NCI-H82 (cell line): ENCODE data around the gene IL32.
A peak's percentile ranks its signal among the peaks of the same experiment; 100 is the strongest.

Source experiments
- DNase-seq: peaks from one replicate; lab custom pipeline; 2025; lab: John Stamatoyannopoulos, UW

The IL32 gene

DNA sequence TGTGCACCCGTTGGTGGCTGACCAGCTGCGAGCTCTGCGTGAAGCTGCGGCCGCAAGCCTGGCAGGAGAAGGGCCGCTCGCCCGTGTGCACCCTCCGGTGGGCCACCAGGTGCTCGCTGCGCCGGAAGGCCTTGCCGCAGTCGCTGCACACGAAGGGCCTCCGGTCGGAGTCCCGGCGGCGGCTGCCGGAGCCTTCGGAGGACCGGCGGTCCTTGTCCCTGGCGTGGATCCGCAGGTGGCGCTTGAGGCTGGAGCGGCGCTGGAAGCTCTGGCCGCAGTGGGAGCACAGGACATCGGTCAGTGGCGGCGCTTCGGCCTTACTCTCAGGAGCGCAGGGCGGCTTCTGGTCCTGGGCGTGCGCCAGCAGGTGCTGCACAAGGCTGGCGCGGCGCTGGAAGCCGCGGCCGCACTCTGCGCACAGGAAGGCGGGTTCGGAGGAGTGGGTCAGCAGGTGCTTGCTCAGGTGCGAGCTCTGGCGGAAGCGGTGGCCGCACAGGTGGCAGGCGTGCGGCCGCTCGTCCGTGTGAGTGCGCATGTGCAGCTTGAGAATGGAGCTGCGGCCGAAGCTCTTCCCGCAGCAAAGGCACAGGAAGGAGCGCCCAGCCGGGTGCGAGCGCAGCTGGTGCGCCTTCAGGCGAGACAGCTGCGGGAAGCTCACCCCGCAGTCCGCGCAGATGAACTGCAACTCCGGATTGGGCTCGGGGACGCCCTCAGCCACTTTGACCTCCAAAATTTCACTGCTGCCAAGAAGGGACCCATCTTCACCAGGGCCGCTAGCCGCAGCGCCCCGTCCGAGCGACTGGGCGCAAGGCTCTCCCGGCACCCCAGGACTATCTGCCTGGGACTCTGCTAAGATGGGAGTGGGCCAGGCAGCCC is 24.5 kb downstream of the IL32 start:
- peak; percentile 26 for DNase-seq

DNA sequence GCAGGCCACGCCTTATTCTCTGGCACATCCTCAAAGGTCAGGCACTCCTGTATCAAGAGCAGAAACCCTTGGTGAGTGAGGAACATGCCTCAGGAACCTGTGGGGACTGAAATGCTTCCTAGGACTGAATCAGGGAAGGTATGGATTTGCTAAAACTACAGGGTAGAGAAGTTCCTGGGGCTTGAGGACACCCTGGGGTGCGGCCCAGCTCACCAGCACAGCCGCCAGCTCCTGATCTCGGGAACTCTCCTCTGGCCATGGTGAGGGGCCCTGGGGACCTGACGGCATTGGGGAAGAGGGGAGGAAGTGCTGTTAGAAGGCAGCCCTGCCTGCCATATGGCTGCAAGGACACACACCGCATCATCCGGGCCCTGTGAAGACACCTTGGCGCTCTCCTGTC is 26.1 kb downstream of the IL32 start:
- DNase-seq = no peak

DNA sequence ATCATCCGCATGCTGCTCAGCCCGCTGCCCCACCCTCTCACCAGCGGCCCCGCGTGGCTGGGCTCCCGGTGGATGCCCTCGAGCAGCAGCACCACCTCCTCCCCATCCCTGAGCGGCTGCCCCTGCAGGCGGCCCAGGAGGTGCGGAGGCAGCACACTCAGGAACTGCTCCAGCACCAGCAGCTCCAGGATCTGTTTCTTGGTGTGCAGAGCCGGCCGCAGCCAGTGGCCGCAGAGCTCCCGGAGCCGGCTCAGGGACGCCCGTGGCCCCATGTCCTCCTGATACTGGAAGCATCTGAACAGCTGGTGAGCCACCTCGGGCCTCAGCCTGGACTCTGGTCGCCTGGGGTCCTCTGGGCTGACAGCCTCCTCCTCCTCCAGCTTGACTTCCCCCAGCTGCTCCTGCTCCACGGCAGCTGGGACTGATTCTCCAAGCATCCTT is 27.1 kb downstream of the IL32 start:
- peak; percentile 38 for DNase-seq

DNA sequence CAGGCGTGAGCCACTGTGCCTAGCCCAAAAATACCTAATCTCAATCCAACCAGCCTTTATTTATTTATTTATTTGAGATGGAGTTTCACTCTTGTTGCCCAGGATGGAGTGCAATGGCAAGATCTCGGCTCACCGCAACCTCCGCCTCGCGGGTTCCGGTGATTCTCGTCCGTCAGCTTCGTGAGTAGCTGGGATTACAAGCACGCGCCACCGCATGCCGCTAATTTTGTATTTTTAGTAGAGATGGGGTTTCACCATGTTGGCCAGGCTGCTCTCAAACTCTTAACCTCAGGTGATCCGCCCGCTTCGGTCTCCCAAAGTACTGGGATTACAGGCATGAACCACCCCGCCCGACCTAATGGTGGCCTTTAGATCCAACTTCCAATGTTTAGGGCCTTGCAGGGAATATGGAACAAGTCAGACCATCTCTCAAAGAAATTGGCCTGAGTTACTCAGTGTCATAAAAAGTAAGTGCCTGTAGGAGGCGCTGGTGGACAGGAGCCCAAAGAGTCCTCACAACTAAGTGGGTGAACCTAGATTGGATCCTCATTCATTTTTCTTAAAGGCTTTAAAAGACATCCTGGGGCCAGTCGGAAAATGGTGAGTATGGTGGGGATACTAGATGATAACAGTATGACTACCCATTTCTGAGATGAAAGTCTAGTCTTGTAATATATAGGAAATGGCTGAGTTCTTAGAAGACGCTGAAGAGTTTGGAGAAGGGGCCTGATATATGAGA is 29.0 kb downstream of the IL32 start:
- peak; percentile 67 for DNase-seq

DNA sequence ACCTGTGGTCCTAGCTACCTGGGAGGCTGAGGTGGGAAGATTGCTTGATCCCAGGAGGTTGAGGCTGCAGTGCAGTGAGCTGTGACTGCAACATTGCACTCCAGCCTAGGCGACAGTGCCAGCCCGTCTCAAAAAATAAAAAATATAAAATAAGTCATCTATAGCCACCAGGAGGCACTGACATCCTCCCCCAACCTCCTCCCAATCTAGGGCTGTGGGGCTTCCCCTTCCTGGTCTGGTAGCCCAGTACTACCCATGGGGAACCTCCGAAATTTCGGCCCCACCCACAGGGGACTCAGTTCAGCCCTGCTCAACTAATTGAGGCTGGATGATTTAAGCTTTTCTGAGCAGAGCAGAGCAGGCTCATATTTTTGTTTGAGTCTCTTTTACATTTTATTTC is 30.4 kb downstream of the IL32 start:
- DNase-seq = peak; percentile 21

DNA sequence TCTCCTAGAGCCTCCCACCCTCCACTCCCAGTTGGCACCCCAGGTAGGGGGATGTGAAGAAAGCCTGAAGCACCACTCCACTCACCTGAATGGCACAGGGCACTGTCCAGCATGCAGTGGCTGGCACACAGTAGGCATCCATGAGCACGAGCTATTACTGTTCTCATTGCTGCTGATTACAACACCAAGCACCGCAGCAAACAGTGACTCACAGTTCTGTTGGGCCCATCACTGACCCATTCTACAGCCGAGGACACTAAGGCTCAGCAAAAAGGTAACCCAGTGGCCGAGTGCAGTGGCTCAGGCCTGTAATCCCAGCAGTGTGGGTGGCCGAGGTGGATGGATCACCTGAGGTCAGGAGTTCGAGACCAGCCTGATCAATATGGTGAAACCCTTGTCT is 30.9 kb downstream of the IL32 start:
- DNase-seq = no peak

DNA sequence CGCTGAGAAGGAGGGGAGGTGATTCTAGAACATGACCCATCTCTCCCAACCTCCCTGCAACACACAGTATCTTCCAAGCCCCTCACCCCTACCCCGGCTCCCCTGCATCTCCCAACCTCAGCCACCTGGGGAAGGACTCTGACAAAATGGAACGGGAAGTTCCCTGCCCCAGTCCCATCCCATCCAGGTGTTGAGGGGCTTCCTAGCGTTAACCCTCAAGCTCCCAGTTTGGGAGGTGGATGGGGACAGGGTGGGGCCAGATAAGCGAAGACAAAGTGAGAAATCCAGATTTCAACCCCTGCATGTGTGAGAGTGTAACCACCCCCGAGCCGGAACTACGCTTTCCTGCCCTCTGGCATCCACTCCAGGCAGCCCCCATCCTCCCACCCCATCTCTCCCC is 31.8 kb downstream of the IL32 start:
- DNase-seq = no peak

DNA sequence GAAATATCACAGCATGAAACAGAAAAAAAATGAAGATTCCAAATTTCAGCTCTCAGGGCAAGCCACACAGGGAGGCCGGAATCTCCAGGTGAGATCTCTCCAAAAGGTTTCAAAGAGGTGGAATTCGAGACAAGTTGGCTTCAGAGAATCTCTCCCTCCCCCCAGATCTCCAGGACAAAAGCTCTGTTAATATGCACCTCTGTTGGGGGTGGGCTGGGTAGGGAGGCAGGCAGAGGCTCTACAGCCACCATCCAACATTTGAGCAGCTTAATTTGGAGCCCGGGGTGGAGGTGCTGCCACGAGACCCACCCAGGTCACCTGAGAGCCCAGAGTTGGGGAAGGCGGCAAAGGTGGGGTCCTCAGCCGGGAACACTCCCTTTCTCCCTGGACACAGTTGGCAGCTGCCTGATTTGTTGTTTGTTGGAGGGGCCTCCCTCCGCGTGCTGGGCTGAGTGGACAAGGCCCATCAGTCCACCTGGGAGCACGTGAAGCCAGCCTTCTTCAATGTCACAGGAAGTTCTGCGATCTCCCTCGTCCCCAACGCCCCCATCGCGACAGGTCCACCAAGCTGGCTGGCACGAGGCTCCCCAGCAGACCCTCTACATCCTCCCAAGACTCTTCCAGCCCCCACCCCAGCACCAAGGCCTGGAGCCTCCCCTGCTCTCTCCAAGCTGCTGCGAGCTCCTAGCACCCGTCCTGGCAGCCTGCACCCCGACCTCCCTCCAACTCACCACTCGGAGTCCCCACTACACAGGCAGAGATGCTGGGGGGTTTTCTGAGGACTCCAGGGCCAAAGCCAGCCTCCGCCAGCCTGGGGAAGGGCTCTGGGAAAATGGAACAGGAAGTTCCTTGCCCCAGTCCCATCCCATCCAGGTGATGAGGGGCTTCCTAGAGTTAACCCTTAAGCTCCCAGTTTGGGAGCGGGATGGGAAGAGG is 33.3 kb downstream of the IL32 start, which contains the start of gene ZSCAN10:
Gene ZSCAN10 (minus strand): TSS at position 836 of the 936 bp plus-strand sequence. CDS start 6,357 bp downstream, outside the sequence.
- DNase-seq = no peak

DNA sequence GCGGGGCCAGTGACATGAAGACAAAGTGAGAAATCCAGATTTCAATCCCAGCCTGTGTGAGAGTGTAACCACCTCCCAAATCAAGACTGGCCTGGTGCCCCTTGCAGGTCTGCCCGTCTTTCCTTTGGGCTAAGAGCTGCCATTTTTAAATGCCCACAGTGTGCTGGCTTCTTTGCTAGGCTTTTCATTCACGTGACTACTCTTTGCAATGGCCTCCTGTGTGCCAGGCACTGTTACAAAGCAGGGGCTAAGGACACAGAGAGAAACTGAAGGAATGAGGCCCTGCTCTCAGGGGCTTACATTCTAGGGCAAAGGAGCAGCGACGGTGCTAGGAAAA is 33.9 kb downstream of the IL32 start:
- no peak for DNase-seq

DNA sequence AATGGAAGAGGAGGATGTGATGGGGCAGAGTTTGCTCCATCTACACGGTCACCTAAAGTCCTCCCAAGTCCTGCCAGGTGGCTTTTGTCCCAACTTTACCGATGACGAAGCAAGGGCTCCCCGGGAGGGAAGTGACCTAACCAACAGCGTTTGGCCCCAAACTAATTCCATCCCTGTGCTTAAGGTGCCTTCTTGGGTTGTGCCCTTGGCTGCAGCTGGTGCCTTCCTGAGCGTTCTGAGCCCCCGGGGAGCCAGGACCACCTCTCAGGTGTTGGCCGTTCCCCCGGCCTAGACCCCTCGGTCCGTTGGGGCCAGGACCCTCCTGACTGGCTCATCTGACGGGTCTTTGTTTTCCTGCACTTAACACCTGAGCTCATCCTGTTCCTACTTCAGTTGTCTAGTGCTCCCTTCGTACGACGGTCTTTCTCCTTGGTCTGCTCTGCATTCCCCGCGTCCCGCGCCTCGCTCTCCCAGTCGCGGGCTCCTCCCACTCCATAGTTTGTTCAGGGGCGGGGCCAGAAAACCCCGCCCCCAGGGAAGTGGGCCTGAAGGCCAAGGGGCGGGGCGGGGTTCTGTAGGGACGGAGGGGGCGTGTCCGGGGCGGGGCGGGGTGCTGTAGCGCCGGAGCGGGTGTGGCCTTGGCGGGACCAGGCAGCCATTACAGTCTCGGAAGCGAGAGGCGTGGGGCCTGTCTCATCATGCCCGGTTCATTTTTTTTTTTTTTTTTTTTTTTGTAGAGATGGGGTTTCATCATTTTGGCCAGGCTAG is 34.5 kb downstream of the IL32 start:
- DNase-seq = peak; percentile 97

DNA sequence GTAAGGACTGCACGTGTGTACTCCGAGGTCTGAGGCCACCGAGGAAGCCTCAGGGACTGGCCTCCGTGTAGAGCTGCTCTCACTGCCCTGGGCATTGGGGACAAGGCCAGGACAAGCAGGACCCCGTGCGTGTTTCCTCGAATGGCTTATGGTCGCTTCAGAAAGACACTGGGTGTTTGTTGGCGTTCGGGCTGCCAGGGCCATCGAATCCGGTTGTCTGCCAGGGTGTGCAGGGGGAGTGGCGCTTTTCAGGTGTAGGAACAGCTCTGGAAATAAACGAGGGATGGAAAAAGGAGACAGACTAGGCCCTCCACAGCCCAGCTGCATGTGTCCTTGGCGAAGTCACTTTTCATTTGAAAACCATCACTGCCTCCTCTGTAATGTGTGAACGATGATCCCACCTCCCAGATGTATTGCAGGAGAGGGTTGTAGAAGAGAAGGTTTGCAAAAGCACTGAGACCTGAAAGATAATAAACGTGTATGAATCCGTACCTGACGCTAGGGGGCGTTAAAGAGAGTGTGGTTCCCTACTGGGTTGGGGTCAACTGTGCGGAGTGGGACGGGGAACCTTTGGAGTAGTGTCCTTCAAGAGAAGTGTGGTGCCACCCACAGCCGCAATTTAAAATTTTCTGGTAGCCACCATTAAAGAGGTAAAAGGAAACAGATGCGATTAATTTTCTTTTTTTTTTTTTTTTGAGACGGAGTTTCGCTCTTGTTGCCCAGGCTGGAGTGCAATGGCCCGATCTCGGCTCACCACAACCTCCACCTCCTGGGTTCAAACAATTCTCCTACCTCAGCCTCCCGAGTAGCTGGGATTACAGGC is 35.8 kb downstream of the IL32 start:
- DNase-seq = peak; percentile 68

DNA sequence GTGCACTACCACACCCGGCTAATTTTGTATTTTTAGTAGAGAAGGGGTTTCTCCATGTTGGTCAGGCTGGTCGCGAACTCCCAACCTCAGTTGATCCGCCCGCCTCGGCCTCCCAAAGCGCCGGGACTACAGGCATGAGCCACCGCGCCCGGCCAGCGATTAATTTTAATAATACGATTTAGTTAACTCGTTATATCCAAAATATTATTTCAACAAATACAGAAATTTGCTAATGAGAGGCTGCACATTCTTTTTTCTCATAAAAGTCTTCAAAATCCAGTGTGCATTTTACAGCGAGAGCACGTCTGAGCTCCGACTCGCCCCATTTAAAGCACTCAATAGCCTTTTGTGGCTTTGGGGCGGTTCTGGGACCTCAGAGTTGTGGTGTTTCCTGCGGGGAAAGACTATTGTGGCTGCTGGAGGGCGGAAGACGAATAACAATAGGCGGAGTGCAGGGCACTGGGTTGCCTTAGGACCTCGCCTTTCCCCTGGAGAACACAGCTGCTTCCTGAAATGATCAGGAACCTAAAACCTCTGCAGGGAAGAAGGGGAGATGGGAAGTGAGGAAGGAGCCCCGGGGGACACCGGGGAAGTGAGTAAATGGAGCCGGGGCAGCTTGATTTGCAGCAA is 36.5 kb downstream of the IL32 start:
- no peak for DNase-seq

DNA sequence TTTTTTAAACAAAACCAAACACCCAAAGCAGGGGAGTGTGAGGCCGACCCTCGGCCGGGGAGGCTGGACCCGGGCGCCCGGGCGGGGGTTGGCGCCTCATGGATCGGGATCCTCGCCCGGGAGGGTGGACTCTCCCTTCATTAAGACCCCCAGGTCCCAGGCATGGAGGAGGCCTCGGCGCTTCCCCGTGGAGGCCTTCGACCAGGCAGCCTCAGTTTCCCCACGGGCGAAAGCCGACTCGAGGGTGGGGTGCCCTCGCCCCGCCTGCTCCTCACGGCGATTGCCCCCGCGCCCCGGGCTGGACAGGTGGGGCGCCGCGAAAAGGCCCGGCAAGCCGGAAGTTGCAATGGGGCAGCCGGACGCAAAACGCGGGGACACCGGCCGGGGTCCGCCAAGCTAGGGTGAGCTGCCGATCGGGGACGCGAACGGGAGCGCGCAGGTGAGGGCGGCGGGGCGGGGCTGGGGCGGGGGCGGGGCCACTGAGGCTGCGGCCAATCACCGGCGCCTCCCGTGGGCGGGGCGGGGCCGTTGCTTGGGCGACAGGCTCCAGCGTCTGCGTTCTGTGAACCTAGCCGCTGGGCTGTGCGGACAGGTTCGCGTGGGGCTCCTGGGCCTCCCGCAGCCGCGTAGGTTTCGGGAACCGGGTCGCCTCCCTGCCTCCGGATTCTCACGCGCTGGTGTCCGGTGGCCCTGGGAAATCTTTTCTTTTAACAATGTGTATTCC is 40.9 kb downstream of the IL32 start:
- DNase-seq = peak; percentile 94

DNA sequence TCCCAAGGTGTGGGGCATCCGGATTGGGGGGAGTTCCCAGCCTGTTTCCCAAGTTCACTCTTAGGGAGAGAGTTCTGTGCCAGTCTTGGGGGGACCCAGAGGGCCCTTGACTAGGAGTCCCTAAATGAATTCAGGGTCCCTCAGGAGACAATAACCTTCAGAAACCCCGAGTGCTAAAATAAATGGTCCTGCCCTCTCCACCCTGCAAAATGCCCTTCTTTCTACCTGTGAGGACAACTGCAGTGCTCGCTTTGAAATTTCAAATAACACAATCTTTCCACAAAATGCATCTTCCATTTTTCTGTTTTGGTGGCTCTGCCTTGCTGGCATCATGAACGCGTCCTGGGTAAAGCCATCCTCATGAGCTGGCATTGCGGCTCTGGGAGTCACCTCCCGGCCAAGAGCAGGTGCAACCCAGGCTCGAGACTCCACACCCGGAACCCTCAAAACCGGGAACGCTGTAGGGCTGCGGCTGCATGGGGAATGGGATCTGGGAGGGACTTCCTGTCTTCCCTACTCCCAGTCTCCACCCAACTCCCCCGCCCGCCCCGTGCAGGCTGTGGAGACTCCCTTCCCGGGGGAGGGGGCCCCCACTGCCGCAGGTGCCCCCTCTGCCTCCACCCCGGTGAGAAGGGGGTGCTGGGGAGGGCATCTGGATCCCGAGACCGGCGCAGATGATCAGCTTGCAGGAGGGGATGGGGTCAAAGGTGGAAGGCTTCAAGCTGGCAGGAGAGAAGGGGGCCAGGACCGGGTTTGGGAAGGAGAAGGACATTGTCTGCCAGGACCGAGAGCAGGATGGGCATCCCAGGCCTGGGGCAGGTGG is 46.8 kb downstream of the IL32 start, which contains the start of gene ZNF205:
Gene ZNF205 (plus strand): TSS at position 529 of the 823 bp plus-strand sequence. CDS start 845 bp downstream, outside the sequence.
- peak; percentile 88 for DNase-seq

DNA sequence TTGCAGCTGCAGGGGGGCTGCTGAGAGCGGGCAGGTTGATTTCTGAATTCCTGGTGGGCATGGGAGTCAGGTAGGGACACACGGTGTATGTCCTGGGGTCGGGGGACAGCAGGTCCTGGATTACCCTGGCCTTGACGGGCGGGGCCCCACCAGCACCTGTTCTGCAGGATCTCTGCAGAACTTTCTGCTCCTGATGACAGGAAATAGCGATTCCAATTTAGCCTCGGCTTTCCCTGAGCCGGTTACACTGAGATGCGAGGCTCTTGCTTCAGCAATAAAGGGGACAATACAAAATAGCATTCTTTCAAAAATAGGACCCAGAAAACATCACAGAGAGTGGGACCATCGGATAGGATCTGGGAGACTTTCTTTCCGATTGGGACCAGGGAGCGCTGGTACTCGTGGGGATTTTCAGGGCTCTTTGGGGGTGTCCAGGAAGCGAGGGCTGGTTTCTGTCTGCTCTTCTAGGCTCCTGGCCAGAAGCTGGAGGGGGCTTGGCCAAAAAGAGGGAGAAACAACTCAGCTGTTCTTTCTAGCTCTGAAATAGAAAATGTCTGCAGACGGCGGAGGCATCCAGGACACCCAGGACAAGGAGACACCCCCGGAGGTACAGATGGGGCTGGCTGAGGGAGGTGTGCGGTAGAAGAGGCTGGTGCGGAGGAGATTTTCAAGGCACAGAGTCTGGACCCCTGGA is 47.6 kb downstream of the IL32 start:
- DNase-seq = no peak

DNA sequence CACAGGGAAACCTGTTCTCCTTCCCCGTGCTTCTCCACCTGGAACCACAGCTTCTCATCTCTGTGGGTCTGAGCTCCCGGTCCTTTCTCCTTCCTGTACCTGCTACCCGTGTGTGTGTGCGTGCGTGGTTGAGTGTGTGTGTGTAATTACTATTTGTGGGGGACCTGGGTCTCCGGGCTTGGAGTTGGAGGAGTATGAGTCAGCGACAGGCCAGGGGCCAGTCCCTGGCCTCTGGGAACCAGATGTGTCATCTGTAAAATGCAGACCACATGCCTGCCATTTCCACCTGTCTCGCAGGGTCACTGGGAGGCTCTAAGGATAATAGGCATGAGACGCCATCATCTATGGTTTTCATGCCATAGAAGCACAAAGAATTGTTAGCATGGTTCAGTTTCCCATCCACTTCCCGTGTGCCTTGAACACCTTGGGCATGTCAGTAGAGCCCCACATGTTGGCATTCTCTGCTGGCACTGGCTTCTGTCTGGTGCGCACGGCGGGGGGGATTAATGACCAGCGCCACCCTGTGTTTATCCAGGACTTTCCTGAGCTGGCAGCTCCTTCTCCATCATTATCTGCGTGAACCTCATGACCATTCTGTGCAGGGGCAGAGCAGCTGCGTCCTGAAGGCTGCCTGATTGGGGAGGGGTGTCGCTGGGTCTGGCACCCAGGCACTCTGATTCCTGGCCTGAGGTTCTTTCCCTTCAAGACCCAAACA is 48.5 kb downstream of the IL32 start:
- no peak for DNase-seq

DNA sequence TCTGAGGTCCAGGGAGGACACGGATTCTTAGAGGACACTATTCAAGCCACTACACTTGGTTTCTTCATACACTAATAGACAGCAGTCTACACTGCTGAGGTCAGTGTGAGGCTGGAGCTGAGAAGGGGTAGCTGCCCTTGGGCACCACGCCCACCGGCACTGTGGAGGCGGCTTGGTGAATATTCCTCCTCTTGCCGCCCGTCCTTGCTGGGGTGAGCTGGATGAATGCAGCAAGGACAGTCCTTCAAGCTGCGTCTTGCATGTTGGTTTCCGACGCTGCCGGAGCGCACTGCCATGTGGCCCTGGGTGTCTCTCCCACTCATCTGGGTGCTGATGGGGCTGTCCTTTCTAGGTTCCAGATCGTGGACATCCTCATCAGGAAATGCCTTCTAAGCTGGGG is 49.6 kb downstream of the IL32 start:
- no peak for DNase-seq
